ENCODE data around the gene CAPN10. TPM values are rescaled to one million over a fixed set of nuclear protein-coding genes. Genes with fewer than 3 reads are reported as not detected.

The CAPN10 gene
- polyA plus RNA-seq, 5 donors = 18.0 to 33.9 (median 26.2) TPM

DNA sequence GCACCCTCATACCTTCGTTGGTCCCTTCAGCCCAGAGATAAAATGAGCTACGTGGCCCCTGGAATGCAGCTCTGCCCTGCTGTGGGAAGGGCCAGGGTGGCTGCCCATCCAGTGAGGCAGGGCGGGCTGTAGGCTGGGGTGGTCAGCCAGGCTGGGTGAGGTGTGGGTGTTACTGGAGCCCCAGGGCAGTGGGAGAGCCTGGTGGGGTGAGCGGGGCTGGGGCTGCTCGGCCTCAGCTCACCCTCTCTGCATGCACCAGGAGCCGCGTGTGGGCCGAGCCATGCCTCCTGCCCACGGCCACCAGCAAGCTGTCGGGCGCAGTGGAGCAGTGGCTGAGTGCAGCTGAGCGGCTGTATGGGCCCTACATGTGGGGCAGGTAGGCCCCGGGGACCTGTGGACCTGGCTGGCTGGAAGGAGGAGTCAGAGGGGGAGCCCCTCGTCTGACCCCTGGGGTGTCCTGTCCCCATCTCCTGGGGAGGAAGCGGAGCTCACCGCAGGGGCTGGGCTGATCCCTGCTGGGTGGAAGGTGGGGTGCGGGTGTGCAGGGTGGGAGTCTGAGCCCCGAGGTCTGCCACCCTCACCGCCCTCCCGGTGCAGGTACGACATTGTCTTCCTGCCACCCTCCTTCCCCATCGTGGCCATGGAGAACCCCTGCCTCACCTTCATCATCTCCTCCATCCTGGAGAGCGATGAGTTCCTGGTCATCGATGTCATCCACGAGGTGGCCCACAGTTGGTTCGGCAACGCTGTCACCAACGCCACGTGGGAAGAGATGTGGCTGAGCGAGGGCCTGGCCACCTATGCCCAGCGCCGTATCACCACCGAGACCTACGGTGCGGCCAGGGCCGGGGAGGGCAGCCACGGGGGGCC lies 12.8 kb upstream of the CAPN10 start:
- no peak for DNase-seq

DNA sequence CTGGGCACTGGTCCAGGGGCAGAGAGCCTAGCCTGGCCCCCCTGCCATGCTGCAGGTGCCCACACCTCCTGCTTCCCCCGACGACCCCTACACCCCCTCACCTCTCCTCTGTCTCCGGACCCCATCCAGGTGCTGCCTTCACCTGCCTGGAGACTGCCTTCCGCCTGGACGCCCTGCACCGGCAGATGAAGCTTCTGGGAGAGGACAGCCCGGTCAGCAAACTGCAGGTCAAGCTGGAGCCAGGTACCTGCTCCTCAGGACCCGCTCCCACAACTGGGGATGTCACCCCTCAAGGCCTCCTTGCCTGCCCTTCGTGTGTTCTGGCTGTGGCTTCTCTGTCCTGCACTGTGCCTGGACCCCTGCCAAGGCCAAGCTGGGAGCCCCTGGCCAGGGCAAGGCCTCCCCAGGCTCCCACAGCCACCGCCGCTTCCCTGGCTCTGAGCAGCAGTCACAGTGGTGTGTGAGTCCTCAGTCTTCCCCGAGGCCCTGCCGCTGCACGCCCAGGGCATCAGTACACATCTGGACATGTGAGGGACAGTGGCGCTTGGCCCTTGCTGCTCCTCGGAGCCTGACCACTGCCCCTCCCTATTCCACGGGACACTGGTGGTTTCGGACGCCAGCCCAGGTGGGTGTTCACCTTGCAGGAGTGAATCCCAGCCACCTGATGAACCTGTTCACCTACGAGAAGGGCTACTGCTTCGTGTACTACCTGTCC lies 12.0 kb upstream of the CAPN10 start:
- DNase-seq = no peak

DNA sequence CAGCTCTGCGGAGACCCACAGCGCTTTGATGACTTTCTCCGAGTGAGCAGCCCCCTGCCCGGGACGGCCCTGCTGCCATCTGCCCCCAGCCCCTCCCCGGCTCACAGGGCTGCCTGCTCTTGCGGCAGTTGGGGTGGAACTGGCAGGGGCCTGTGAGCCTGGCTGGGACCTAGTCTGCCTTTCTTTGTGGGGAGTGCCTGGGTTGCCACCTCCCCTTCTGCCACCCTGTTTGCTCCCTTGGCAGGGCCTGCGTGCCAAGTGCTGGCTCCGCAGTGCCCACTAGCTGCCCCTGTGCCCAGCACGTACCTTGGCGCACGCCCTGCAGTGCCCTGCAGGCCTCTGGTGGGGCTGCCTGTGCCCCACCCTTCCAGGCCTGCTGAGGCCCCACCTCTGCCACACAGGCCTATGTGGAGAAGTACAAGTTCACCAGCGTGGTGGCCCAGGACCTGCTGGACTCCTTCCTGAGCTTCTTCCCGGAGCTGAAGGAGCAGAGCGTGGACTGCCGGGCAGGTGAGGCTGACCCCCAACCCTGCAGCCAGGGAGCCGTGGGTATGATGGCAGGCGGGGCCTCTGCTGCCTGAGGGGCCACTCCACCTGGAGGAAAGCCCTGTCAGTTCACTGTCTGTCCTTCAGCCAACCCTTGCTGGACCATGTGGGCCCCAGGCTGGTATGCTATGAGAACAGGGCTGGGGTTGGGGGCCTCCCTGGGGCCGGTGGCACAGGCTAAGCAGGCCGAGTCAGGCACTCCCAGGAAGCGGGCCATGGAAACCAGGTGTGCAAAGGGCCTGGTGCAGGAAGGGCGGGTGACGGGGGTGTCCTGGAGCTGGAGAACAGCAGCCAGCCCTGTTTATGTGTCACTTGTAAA lies 11.2 kb upstream of the CAPN10 start:
- DNase-seq = no peak

DNA sequence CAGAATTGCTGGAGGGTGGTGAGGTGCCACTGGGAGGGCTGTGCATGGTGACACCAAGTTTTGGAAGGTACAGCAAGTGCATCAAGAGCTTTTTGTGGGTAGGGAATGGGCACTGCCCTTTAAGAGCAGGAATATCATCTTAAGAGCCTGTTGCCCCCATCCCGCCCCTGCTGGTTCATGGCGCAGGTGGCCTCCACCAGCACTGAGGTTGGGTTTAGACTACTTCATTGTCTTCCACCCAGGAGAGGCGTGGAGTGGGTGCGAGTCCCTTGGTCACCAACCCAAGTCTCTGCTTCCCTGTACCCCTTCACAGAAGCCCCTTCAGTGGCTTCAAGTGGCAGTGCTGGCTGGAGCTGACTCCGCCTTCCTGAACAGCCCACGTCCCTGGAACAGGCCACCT lies 10.5 kb upstream of the CAPN10 start:
- no peak for DNase-seq

DNA sequence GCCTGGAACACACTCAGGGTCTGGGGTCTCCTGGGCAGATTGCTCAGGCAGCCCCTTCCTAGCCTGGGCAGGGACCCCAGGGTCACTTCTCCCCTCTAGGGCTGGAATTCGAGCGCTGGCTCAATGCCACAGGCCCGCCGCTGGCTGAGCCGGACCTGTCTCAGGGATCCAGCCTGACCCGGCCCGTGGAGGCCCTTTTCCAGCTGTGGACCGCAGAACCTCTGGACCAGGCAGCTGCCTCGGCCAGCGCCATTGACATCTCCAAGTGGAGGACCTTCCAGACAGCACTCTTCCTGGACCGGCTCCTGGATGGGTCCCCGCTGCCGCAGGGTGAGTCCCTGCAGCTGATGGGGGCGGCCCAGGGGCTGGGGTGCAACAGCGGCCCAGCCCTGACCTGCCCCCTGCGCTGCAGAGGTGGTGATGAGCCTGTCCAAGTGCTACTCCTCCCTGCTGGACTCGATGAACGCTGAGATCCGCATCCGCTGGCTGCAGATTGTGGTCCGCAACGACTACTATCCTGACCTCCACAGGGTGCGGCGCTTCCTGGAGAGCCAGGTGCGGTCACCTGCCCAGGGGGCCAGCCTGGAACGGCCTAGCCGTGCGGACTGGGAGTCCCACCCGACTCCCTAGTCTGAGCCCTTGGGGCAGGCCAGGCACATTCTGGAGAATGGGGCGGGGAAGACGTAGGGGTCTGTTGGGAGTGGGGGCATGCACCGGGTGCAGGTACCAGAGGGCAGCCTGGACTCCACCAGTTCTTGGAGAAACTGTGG lies 9.9 kb upstream of the CAPN10 start:
- DNase-seq = no peak

DNA sequence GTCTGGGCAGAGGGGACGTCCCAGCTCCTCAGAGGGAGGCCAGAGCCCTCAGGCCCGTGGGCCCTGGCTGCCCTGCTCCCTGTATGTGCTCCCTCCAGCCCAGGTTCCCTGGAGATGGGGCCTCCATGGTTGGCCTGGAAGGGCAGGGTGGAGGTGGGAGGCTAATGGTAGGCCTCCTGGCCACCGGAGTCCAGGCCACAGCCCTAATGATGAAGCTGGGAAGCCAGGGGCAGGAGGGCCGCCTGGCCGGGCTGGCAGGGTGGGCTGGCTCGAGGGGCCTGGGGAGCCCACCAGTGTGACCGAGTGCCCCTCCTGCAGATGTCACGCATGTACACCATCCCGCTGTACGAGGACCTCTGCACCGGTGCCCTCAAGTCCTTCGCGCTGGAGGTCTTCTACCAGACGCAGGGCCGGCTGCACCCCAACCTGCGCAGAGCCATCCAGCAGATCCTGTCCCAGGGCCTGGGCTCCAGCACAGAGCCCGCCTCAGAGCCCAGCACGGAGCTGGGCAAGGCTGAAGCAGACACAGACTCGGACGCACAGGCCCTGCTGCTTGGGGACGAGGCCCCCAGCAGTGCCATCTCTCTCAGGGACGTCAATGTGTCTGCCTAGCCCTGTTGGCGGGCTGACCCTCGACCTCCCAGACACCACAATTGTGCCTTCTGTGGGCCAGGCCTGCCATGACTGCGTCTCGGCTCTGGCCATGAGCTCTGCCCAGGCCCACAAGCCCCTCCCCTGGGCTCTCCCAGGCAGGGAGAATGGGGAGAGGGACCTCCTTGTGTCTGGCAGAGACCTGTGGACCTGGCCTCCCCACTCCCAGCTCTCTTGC lies 9.0 kb upstream of the CAPN10 start:
- no peak for DNase-seq

DNA sequence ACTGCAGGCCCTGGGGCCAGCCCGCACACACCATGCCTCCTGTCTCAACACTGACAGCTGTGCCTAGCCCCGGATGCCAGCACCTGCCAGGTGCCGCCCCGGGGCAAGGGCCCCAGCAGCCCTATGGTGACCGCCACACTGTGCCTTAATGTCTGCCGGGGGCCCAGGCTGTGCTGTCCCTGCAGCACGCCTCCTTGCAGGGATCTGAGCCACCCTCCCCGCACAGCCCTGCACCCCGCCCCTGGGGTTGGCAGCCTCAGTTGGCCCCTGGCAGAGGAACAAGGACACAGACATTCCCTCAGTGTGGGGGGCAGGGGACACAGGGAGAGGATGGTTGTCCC lies 8.5 kb upstream of the CAPN10 start:
- DNase-seq = no peak

- DNase-seq = no peak
Observed at GRCh38 chr2:240578488-240578887, 8.0 kb upstream of the CAPN10 start.

GRCh38 chr2:240579071-240579762 lies 7.3 kb upstream of the CAPN10 start:
- no peak for DNase-seq

- no peak for DNase-seq
Observed at GRCh38 chr2:240579771-240580614, 6.5 kb upstream of the CAPN10 start.

- no peak for DNase-seq
Observed at GRCh38 chr2:240581811-240582210, 4.7 kb upstream of the CAPN10 start.

DNA sequence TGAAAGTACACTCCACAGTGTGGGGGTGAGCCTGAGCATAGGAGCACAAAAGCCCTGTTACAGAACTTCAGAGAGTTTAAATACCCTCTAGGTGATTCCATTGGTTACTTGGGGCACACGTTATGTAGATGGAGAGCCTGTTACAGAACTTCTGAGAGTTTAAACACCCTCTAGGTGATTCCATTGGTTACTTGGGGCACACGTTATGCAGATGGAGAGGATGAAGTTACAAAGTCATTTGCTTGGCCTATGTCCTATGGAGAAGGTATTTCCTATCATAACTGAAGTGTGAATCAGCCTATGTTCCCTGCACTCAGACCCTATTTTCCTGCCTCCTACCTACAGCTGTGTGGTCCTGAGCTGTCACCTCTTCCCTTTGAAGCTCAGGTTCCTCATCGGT lies 3.8 kb upstream of the CAPN10 start:
- no peak for DNase-seq

DNA sequence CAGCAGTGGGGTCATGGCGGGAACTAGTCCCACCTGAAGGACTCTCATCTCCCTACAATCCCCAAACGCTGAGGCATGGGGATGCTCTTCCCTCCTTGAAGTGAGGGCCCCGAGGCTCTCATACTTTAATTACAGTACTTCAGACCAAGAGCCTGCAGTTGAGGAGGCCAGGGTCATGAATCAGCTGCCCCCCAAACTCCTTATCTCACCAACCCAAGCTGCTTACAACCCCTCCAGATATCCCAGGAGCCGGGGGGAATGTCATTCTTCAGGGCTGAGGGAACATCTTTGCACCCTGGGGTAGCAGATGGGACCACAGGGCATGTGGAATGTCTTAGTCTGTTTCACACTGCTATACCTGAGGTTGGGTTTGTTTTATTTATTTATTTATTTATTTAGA lies 2.8 kb upstream of the CAPN10 start:
- DNase-seq = no peak

DNA sequence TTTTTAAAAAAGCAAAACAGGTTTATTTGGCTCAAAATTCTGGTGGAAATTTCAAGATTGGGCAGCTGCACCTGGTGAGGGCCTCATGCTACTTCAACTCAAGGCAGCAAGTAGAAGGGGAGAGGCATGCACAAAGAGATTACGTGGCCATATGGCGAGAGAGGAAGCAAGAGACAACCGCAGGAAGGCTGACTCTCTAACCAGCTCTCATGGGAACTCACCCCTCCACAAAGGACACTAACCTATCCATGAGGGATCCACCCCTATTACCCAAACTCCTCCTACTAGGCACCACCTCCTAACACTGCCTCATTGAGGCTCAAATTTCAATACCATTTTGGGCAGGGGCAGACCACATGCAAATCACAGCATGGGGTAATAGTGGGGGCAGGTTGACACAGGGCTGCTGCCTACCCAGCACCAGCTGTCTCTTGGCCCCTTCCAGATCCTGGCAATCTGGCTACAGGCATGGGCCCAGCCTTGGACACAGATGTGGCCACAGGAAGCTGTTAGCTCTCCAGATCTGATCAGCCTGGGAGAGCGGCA lies 2.0 kb upstream of the CAPN10 start:
- no peak for DNase-seq

DNA sequence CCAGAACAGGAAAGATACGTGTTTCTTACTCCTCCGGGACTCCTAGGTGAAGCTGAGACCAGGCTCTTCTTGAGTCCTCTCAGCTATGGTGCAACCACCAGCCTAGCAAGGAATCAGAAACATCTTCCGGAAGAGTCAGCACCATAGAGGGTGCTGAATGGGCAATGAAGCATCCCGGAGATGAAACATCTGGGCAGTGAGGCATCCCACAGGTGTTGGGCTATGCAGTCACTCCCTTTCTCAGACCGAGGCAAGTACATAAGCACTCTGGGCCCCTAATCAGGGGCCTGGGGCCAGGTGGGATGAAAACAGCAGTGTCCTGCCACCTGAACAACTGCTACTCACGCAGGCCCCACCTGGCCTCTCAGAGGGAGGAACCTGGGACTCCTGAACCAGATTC lies 1.4 kb upstream of the CAPN10 start:
- DNase-seq = no peak

- DNase-seq = no peak
Observed at GRCh38 chr2:240585681-240586197, 795 bp upstream of the CAPN10 start.

GRCh38 chr2:240586919-240587800 lies 626 bp downstream of the CAPN10 start:
- DNase-seq = no peak
